GM12878 (cell line): ENCODE data around the gene JTB. TPM values are rescaled to one million over a fixed set of nuclear protein-coding genes. Genes with fewer than 3 reads are reported as not detected.

Experiments
- E2F4 ChIP-seq: IDR thresholded peaks from 2 replicates; pipeline ENCODE4 v1.6.1; 2012; ENCODE audit warnings: low read depth, low read length, improper control_type of control experiment
- E4F1 ChIP-seq: fragments of 450-650 bp; IDR thresholded peaks from 2 replicates; pipeline ENCODE4 v1.6.1; 2018; ENCODE audit warnings: borderline replicate concordance, mild to moderate bottlenecking; ENCODE audit not compliant: partially characterized antibody
- ETV6 ChIP-seq, 2 experiments: fragments of 450-650 bp in 1 of 2; IDR thresholded peaks in 1 of 2; conservative IDR thresholded peaks in 1 of 2; 2 replicates each; pipeline ENCODE4 v1.6.1; 2014; ENCODE audit warnings: antibody characterized with exemption in 1 of 2, borderline replicate concordance in 1 of 2, low read depth in 1 of 2, mild to moderate bottlenecking in 1 of 2, moderate library complexity in 1 of 2
- GATAD2B ChIP-seq: fragments of 450-650 bp; conservative IDR thresholded peaks from 2 replicates; pipeline ENCODE4 v1.6.1; 2017; ENCODE audit warnings: low read depth, mild to moderate bottlenecking, moderate library complexity
- IKZF2 ChIP-seq, 2 experiments: fragments of 450-650 bp; IDR thresholded peaks; 2 replicates each; pipeline ENCODE4 v1.6.1; 2017; ENCODE audit warnings: mild to moderate bottlenecking in 2 of 2, moderate library complexity in 2 of 2
- NR2C2 ChIP-seq: IDR thresholded peaks from 2 replicates; pipeline ENCODE4 v1.6.1; 2011; ENCODE audit warnings: borderline replicate concordance, low read depth; ENCODE audit not compliant: control insufficient read depth, insufficient read length
- PAX8 ChIP-seq: fragments of 450-650 bp; IDR thresholded peaks from 2 replicates; pipeline ENCODE4 v1.6.1; 2017; ENCODE audit warnings: mild to moderate bottlenecking, moderate library complexity
- RELA ChIP-seq: fragments of 450-650 bp; IDR thresholded peaks from 2 replicates; pipeline ENCODE4 v1.8.0; 2014; ENCODE audit warnings: borderline replicate concordance; ENCODE audit not compliant: partially characterized antibody
- RUNX3 ChIP-seq: IDR thresholded peaks from 2 replicates; pipeline ENCODE4 v1.6.1; 2012; ENCODE audit warnings: low read length, inconsistent platforms
- STAT1 ChIP-seq: fragments of 450-650 bp; conservative IDR thresholded peaks from 2 replicates; pipeline ENCODE4 v1.6.1; 2014; ENCODE audit warnings: antibody characterized with exemption, mild to moderate bottlenecking
- TBL1XR1 ChIP-seq: IDR thresholded peaks from 2 replicates; pipeline ENCODE4 v1.6.1; 2012; ENCODE audit warnings: low read depth, low read length, improper control_type of control experiment
- ZBTB4 ChIP-seq: fragments of 450-650 bp; formaldehyde crosslinking; IDR thresholded peaks from 2 replicates; pipeline ENCODE4 v1.4.0; 2022; ENCODE audit warnings: mild to moderate bottlenecking, moderate library complexity
- ZNF207 ChIP-seq: fragments of 450-650 bp; IDR thresholded peaks from 2 replicates; pipeline ENCODE4 v1.6.1; 2014; ENCODE audit warnings: antibody characterized with exemption, mild to moderate bottlenecking, borderline replicate concordance
- ZNF622 ChIP-seq: fragments of 450-650 bp; IDR thresholded peaks from 2 replicates; pipeline ENCODE4 v1.6.1; 2017; ENCODE audit warnings: mild to moderate bottlenecking, inconsistent platforms
- polyA plus RNA-seq, 11 experiments: library from polyadenylated mRNA; depleted of rRNA in 4 of 11; unstranded in 6 of 11; stranded (reverse) in 5 of 11; fragments of >200 nt; fragmentation: Nextera tagmentation in 4 of 11; fragmentation: Illumina TruSeq in 1 of 11; extraction: Ambion mirVana in 4 of 11; extraction: Trizol in 1 of 11; gene quantifications; 1 replicate in 1 of 11; 2 replicates in 10 of 11; pipeline versions ENCODE4 v1.2.1 to v1.2.3, GENCODE V29; 2011 to 2016; ENCODE audit warnings: inconsistent platforms in 2 of 11, missing spikeins in 2 of 11, low read depth in 1 of 11
- total RNA-seq, 4 experiments: library from RNA; depleted of rRNA in 3 of 4; stranded (reverse); fragments of >200 nt in 3 of 4; fragmentation: Illumina TruSeq in 1 of 4; extraction: Trizol in 1 of 4; gene quantifications; 2 replicates each; pipeline versions ENCODE4 v1.2.1 to v1.2.3, GENCODE V29; 2013 to 2021
- TF ChIP-seq, protein P1 (sequence below): IDR thresholded peaks from 2 replicates; pipeline ENCODE4 v1.6.1; 2012; ENCODE audit warnings: improper control_type of control experiment, low read depth, low read length; ENCODE audit not compliant: insufficient replicate concordance

The JTB gene
- total and polyA plus RNA-seq, 10 of the 15 experiments (the other 5 are each of a cell fraction or from before 2014, with no cell fraction given) = 25.0 to 298 (median 155) TPM

GRCh38 chr1:153977250-153978240, at the start of gene JTB (continued):
- TF ChIP-seq GATAD2B (no peak; the same call in 1 of the 2 replicates), PAX8 (no peak), NR2C2 (no peak), ZBTB4 (CRISPR knock-in tag) (no peak), IKZF2 (IDR thresholded peaks at IDR 0.05) (peak; percentile 29 to 36; a peak in 3 of 4 replicates), ZNF207 (0 out of 2 replicates have a peak, but pooled peaks have one; percentile 27), ZNF622 (no peak), E2F4 (no peak), STAT1 (0 out of 2 replicates have a peak, but pooled peaks have one; percentile 23), RELA (peak; percentile 18), ETV6 (conservative IDR thresholded peaks at IDR 0.05 in 1 of 2, IDR thresholded peaks at IDR 0.05 in 1 of 2; ENCODE audit: borderline replicate concordance in 1 of 2, low read depth in 1 of 2) (no peak), TBL1XR1 (no peak), E4F1 (no peak), RUNX3 (peak; percentile 46; the same call in 1 of the 2 replicates)
- TF ChIP-seq, protein P1, sequence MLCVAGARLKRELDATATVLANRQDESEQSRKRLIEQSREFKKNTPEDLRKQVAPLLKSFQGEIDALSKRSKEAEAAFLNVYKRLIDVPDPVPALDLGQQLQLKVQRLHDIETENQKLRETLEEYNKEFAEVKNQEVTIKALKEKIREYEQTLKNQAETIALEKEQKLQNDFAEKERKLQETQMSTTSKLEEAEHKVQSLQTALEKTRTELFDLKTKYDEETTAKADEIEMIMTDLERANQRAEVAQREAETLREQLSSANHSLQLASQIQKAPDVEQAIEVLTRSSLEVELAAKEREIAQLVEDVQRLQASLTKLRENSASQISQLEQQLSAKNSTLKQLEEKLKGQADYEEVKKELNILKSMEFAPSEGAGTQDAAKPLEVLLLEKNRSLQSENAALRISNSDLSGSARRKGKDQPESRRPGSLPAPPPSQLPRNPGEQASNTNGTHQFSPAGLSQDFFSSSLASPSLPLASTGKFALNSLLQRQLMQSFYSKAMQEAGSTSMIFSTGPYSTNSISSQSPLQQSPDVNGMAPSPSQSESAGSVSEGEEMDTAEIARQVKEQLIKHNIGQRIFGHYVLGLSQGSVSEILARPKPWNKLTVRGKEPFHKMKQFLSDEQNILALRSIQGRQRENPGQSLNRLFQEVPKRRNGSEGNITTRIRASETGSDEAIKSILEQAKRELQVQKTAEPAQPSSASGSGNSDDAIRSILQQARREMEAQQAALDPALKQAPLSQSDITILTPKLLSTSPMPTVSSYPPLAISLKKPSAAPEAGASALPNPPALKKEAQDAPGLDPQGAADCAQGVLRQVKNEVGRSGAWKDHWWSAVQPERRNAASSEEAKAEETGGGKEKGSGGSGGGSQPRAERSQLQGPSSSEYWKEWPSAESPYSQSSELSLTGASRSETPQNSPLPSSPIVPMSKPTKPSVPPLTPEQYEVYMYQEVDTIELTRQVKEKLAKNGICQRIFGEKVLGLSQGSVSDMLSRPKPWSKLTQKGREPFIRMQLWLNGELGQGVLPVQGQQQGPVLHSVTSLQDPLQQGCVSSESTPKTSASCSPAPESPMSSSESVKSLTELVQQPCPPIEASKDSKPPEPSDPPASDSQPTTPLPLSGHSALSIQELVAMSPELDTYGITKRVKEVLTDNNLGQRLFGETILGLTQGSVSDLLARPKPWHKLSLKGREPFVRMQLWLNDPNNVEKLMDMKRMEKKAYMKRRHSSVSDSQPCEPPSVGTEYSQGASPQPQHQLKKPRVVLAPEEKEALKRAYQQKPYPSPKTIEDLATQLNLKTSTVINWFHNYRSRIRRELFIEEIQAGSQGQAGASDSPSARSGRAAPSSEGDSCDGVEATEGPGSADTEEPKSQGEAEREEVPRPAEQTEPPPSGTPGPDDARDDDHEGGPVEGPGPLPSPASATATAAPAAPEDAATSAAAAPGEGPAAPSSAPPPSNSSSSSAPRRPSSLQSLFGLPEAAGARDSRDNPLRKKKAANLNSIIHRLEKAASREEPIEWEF = no peak
